Activated naive CD4-positive, alpha-beta T cell (primary cell): ENCODE measurements around the gene WNT2B.
"Not testable (repeated sequence)": the region's sequence is repeated elsewhere in the genome, so short reads cannot be mapped to it uniquely, and the experiment has no call there.

Experiments used
- DNase-seq, 4 experiments: peaks; one replicate each; lab custom pipeline; 2025; lab: John Stamatoyannopoulos, UW

WNT2B gene

GRCh38 chr1:112508278-112509004 lies at the start of gene WNT2B:
TSS of gene WNT2B (plus strand) at chr1:112508965. CDS start at chr1:112509263, 298 bp downstream.
- peak in 3 of 4 experiments; percentile 14 to 42 (median 19) for DNase-seq

DNA sequence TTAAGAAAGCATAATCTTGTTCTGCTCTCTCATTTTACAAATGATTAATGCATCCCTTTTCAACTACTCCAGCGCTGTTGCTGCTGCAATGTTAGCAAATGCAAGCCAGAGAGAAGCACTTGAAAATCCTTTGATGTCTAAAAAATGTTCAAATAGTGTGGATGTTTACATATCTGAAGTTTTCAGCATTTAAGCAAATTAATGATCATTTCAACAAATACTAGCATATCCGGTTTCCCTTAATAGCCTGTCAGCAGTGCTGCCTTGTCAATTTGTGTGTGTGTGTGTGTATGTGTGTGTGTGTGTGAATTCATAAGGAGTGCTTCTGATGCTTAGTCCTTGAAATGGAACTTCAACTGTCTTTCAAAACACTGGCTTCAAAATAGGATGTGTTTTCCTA lies 48.1 kb upstream of the WNT2B start:
- no peak for DNase-seq

GRCh38 chr1:112461200-112461871 lies 47.4 kb upstream of the WNT2B start:
- no peak for DNase-seq

- no peak for DNase-seq
These were observed 45.8 kb upstream of the WNT2B start for GRCh38 chr1:112462953-112463279.

DNA sequence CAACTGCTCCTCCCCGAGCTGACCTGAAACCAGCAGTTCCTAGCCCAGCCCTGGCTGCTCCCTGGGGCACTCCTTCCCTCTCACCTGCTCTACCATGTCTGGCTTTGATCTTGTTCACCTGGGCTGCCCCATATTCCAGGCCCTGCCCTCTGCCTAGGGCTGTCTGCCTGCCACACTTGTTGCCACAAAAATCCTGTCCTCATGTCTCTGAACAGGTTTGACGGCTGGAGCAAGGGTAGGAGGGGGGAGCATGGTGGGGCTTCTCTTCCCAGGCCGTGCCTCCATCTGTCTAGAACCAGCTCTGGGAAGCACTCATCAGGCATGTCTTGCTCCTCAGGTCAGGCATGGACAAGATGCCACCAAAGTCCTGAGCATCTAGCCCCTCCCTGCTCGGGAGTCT lies 44.3 kb upstream of the WNT2B start:
- no peak for DNase-seq

- DNase-seq, result no peak
These were observed 43.6 kb upstream of the WNT2B start for GRCh38 chr1:112465122-112465521.

DNA sequence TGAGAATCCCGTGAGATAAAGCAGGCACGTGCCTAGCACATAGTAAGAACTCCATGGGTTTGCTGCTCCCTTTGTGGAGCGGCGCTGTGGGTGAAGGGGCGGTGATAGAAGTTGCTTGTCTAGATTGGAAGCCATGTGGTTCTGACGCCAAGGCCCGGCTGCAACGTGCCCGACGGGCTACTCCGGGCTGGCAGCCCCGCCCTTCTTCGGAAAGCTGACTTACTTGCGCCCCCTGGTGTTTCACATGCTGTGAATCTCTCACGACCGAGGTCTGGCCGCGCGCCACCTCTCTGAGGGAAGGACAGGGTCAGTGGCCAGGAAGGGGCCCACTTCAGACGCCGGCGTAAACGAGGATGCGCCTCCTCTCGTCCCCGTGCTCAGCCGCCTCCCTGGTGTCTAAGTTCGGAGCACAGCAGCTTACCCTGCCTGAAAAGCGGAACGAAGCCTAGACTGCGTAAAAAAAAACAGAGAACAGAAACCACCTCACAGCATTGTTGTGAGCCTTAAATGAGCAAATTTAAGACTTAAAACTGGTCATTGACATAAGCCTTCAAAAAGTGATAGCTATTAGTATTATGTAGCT lies 42.6 kb upstream of the WNT2B start:
- DNase-seq, result peak; percentile 56 to 72 (median 70)

DNA sequence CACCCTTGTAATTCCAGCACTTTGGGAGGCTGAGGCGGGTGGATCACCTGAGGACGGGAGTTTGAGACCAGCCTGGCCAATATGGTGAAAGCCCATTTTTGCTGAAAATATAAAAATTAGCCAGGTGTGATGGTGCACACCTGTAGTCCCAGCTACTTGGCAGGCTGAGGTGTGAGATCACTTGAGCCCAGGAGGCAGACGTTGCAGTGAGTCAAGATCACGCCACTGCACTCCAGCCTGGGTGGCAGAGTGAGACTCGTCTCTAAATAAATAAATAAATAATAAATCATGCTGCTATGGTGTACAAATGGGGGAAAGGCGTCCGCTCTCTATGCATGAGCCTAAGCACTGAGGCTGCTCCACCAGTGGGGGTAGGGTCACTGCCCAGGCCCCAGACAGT lies 38.4 kb upstream of the WNT2B start:
- not testable (repeated sequence) for DNase-seq

GRCh38 chr1:112470966-112471365 lies 37.8 kb upstream of the WNT2B start:
- DNase-seq, result no peak

DNA sequence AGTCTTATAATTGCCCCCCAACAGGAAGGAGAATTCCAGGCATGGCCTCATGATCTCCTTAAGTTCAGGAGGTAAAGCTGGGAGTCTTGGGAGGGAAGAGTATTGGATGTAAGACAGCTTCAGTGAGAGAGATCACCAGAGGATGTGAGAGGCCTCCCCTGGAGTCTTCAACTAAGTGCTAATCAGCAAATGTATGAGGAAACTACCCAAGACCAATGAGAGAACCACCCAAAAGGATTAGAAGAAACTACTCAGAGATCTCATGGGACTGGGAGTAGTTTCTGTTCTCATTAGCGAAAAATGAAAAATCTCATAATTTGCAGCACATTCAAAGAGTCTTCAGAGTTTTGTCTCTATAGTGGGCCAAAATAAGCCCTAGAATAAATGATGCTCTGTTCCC lies 36.6 kb upstream of the WNT2B start:
- no peak for DNase-seq

GRCh38 chr1:112477550-112477949 lies 31.2 kb upstream of the WNT2B start:
- no peak for DNase-seq

DNA sequence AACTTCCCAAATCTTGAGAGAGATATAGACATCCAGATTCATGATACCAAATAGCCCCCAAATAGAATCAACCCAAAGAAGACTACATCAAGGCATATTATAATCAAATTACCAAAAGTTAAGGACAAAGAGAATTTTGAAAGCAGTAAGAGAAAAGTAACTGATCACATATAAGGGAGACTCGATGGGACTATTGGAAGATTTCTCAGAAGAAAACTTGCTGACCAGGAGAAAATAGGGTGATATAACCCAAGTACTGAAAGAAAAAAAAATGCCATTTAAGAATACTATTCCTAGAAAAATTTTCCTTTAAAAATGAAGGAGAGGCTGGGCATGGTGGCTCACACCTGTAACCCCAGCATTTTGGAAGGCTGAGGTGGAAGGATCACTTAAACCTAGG lies 30.5 kb upstream of the WNT2B start:
- DNase-seq, result no peak

- not testable (repeated sequence) for DNase-seq
These were observed 22.7 kb upstream of the WNT2B start for GRCh38 chr1:112486063-112486462.

- not testable (repeated sequence) for DNase-seq
These were observed 21.1 kb upstream of the WNT2B start for GRCh38 chr1:112487686-112488085.

DNA sequence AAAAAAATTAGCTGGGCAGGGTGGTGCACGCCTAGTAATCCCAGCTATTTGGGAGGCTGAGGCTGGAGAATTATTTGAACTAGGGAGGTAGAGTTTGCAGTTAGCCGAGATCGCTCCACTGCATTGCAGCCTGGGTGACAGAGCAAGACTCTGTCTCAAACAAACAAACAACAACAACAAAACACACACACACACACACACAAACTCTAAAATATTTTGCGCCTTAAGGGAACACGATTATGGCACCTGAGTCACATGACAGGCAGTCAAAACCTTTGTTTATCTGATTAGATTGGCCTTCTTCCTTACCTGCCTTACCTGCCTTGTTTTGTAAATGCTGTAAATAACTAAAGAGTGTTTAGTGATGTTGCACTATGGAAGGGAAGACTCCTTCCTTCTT lies 20.6 kb upstream of the WNT2B start:
- DNase-seq, result no peak

- no peak for DNase-seq
These were observed 16.7 kb upstream of the WNT2B start for GRCh38 chr1:112492076-112492475.

- DNase-seq, result no peak
These were observed 15.4 kb upstream of the WNT2B start for GRCh38 chr1:112493351-112493750.

GRCh38 chr1:112496290-112496689 lies 12.5 kb upstream of the WNT2B start:
- DNase-seq, result no peak

- peak in 2 of 4 experiments; percentile 28 to 35 for DNase-seq
These were observed 6.7 kb upstream of the WNT2B start for GRCh38 chr1:112501810-112502641.

- no peak for DNase-seq
These were observed 5.9 kb upstream of the WNT2B start for GRCh38 chr1:112502826-112503225.

GRCh38 chr1:112504001-112504660 lies 4.6 kb upstream of the WNT2B start:
- no peak for DNase-seq
